Fibroblast of skin of scalp (primary cell): ENCODE data around the gene ALG8. TPM values are rescaled to one million over a fixed set of nuclear protein-coding genes. Genes with fewer than 3 reads are reported as not detected.
"Not testable (repeated sequence)": the region's sequence is repeated elsewhere in the genome, so short reads cannot be mapped to it uniquely, and the experiment has no call there.

Experiments
- DNase-seq: peaks from one replicate; pipeline ENCODE4 v3.0.0-alpha.2; 2013
- polyA plus RNA-seq, 2 experiments: library from polyadenylated mRNA; unstranded; fragments of 120-200 nt; gene quantifications; one replicate each; pipeline ENCODE4 v1.2.1, GENCODE V29; 2013; ENCODE audit not compliant: insufficient read length in 2 of 2

The ALG8 gene
- 34.1 TPM for polyA plus RNA-seq (2013, experiment 1 of 2; ENCODE audit: insufficient read length)
- 38.0 TPM for polyA plus RNA-seq (2013, experiment 2 of 2; ENCODE audit: insufficient read length)

DNA sequence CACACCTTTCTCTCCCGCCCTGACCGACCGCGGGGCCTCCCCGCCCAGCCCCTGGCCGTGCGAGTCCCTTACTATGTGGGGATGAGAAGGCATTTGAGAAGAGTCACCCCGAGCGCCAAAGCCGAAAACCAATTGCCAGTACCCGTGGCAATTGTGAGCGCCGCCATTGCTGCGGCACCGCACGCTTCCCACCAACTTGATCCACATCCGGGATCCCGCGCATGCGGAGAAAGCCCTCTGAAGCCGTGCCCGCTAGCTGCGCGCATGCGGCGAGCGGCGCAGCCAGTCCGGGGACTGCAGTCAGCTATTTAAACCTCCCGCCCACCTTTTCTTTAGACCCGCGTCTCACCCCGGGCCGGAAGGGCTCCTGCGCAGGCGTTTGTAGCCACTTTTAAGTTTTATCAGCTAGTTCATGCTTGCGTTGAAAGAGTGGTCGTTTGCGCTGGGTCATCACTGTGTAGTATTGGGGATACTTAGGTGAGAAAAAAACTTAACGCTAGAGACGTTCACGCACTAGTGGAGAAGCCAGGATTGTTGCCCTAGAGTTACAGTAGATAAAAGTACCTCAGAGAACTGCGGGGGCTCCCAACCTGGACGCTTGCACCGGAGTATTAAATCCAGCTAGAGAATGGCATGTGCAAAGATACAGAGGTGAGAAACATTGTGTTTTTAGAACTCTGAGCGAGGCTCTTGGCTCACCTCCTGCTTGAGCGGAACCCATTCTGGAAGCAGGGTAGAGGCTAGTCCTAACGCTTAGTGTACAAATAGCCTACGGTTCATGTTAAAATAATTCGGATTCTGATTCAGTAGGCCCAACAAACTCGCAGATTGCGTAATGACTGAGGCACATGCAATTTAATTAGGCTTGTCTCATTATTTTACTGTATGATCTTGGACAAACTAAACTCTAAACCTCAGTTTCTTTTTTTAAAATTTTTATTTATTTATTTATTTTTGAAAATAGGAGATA lies at the start of gene ALG8:
Gene ALG8, minus strand, starts transcription at position 205 of the 970 bp plus-strand sequence. Its CDS starts 38 bp downstream, at position 167.
- DNase-seq, result peak; percentile 95

GRCh38 chr11:78188286-78189173 lies 49.1 kb upstream of the ALG8 start, which contains the start of the genes KCTD21 and USP35:
TSS of gene KCTD21 (minus strand) at chr11:78188626. CDS start at chr11:78174554, 14,072 bp downstream.
TSS of gene USP35 (plus strand) at chr11:78188919. CDS start at chr11:78196246, 7,327 bp downstream.
- DNase-seq, result peak; percentile 97

GRCh38 chr11:78187366-78188285 lies 48.2 kb upstream of the ALG8 start:
- no peak for DNase-seq

DNA sequence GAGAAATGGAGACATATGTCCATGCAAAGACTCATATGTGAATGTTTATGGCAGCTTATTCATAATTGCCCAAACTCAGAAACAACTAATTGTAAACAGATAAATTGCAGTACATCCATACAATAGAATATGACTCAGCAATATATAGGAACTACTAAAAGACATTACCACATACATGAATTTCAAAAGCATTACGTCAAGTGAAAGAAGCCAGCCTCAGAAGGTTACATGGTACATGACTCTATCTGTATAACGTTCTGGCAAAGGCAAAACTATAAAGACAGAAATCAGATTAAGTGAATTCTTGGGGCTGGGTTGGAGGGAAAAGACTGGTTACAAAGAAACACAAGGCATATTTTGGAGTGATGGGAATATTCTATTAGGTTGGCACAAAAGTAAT lies 41.8 kb upstream of the ALG8 start:
- DNase-seq, result peak; percentile 67

- no peak for DNase-seq
Measured at GRCh38 chr11:78180751-78181150, 41.3 kb upstream of the ALG8 start.

- no peak for DNase-seq
Measured at GRCh38 chr11:78179459-78180071, 40.1 kb upstream of the ALG8 start.

DNA sequence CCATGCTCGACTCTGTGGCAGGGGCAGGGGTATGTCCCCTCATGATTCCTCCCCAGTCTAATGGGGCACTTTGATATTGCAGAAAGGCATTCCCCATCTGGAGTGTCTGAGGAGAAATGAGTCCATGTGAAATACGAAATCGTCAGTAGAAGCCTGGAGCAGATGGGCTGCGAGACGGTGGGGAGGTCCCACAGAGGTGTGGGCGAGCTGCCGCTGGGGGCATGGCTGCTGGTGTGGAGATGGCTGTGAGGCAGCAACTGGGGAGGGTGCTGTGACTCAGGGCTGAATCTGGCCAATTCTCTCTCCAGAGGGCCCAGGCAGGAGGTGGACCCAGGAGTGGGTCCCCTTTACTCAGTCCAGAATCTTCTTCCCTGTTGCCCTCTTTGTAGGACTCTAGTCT lies 37.8 kb upstream of the ALG8 start:
- DNase-seq, result no peak

DNA sequence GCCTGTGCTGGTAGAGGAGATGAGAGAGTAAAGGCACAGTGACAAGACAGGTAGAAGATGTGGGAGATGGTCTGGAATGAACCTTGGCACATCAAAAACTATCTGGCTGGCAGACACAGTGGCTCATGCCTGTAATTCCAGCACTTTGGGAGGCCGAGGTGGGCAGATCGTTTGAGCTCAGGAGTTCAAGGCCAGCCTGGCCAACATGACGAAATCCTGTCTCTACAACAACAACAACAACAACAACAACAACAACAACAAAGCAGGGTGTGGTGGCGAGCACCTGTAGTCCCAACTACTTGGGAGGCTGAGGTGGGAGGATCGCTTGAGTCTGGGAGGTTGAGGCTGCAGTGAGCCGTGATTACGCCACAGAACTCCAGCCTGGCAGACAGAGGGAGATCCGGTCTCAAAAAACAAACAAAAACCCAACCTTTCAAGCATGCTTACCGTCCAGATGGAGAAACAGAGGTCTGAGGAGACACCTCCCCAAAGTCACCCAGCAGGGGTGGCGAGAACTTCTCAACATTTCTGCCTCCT lies 37.2 kb upstream of the ALG8 start:
- no peak for DNase-seq

GRCh38 chr11:78175862-78176261 lies 36.4 kb upstream of the ALG8 start:
- DNase-seq, result not testable (repeated sequence)

DNA sequence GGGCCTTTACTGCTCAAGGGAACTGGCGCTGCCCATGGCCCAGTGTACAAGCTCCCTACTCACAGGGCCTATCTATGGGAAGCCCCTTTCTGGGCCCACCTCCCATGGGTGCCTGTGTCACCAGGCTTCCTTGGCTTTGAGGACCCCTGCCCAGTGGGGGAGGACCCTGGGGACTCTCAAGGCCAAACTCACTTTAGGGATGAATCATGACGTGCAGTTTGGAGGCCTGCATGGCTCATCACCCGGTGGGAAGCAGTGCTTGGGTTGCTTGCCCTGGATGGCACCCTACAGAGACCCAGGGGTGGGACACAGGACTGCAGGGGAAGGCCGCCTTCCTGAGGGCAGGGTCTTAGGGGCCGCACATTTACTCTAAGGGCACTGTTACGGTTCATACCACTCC lies 32.5 kb upstream of the ALG8 start:
- DNase-seq, result no peak

- no peak for DNase-seq
Measured at GRCh38 chr11:78170874-78171549, 31.6 kb upstream of the ALG8 start.

GRCh38 chr11:78170413-78170812 lies 31.0 kb upstream of the ALG8 start:
- DNase-seq, result no peak

DNA sequence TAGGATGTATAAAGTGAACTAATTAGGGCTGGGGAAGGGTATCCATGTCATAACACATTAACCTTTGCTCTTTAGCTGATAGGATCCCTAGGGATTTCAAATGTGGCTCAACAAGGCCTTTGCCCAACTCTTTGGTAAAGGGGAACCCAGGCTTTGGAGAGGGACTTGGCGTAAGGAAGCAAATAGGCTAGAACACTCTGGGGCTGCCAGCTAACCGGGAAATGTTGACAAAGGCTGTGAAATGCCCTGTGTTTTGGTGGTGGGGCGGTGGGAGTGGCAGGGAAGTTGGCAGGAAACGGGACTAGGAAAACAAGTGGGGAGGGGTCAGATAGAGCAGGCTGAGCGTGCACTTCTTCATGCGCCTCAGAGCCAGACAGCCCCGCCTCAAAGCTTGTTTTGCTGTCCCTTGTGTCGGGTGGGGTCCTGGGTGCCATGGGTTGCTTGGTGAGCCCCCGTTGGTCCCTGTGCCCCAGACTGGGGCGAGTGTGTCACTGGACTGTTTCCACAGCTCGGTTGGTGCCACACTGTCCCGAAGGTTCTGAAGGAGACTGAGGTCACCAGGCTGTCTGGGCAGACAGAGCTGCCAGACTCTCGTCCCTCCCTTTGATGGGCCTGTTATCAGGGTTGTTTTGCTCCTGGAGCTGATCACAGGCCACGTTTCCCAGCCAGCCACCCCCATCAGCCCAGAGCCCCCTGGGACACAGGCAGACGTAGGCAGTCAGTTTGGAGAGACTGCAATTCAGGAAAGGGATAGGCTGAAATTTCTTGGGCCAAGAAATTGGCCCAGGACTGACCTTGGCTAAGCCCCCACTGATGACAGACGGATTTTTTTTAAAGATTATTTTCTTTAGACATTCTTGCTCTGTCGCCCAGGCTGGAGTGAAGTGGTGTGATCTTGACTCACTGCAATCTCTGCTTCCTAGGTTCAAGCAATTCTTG lies 29.4 kb upstream of the ALG8 start:
- DNase-seq, result peak; percentile 96

- no peak for DNase-seq
Measured at GRCh38 chr11:78166855-78167469, 27.5 kb upstream of the ALG8 start.

DNA sequence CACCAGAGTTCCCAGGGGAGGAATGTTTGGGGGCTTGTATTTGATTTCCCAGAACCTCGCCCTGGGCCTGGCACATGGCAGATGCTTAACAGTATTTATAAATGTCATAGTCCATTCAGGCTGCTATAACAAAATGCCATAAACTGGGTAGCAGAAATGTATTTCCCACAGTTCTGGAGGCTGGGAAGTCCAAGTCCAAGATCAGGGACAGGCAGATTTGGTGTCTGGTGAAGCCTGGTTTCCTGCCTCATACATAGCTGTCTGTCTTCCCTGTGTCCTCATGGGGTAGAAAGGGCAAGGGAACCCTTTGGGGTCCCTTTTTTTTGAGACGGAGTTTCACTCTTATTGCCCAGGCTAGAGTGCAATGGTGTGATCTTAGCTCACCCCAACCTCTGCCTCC lies 25.0 kb upstream of the ALG8 start:
- no peak for DNase-seq

DNA sequence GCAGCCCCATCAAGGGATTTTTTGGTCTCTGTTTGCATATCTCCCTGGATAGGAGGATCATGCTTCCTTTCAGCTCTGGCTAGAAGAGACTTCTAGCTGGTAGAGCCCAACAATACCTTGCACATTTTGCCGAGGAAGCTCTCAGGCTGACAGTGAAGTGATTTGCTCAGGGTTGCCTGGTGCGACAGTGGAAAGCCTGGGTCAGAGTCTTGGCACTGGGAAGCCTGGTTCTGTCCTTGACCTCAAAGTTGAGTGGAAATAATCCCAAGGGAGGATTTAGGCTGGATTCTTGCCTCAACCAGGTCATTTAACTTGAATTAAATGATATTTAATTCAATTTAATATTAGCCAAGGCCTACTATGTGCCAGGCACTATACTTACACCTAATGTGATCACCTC lies 24.4 kb upstream of the ALG8 start:
- no peak for DNase-seq

DNA sequence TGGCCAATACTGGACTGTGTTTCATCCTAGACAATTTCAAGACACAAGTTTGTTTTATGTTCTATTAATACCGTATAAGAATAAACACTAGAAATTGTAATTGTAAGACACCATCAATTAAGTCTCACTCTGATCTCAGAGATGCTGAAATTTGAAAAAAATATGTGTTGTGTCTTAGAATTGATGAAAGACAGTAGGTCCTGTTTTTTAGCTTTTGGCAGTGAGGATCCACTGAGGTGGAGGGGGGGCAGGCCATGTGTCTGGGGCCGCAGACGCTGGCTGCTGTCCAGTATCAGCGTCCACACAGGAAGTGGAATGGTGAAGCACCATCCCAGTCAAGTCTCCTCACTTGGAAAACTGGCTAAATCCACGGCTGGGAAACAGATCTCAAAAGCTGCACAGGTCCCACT lies 22.5 kb upstream of the ALG8 start:
- peak; percentile 31 for DNase-seq

- DNase-seq, result no peak
Measured at GRCh38 chr11:78161346-78161745, 21.9 kb upstream of the ALG8 start.

GRCh38 chr11:78160557-78160956 lies 21.1 kb upstream of the ALG8 start:
- DNase-seq, result no peak
